HG02973 (cell line): ENCODE measurements around the gene TTC1.

ENCODE experiments used
- ATAC-seq: cut with Tn5 transposase; IDR thresholded peaks from one replicate; pipeline ENCODE4 v1.9.1; 2021; ENCODE audit warnings: moderate library complexity; ENCODE audit not compliant: unreplicated experiment

TTC1 gene

DNA sequence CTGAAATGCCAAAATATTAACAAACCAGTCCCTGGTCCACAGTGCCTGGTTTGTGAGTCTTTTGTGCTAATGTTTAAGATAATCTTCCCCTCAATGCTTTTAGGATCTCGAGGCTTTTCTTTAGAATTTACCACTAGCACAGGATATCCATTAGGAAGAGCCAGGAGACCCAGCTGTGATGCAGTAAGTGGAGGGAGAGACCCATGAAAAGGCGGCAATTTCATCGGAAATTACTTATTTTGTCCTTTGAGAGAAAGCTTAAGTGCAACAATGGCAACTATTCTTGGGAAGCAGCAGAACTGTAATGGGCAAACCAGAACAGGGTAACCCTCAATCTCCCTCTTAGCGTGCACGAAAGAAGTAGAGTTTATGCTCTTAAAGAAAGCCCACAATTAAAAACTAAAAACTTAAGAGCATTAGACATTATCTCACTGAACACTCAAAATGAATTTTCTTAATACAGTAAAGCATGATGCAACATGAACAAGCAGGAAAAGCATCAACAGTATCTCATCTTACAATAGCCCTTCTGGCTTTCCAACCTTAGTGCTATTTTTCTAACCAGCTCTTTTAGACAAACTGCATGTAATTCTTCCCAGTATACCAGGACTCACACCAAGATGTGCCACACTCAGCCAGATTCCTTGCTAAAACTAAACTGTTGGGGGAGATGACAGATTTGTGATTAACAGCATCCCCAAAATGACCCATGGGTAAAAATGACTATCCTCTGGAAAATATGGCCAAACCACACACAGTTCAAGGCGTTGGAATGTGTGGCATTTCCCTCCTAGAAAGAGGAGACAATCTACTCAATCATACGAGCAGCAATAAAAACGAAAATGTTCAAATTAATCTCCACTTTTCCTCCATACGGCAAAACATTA is 73.9 kb downstream of the TTC1 start:
- ATAC-seq = no peak

DNA sequence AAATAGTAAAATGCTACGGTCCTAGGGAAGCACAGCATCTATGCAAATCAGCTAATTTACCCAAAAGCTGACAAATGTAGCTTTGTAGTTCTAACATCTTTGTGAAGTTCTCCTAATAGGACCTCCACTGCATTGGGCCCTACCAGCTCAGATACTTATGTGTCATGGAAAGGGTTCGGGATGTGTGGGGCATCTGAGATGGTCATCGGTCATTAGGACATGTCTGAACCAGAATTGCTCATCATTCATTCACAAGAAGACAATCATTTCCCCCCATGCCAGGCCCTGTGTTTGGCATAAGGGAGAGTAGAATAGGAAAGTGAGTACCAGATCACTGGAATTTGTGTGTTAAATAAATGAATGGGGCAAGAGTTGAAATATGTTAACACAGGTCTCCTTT is 74.6 kb downstream of the TTC1 start:
- no peak for ATAC-seq

DNA sequence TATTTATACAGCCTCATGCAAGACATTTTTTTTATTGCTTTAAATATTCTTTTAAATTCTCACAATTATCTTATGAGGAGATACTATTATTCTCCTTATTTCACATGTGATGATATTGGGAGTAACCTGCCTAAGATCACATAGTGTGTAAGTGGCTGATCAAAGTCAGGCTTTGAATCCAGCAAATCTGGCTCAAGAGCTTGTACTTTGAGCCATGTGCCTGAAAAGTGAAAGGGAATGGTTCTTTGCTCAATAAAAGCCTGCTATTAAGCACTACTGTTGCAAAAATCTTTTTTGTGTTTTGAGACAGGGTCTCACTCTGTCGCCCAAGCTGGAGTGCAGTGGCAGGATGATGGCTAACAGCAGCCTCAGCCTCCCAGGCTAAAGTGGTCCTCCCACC is 75.2 kb downstream of the TTC1 start:
- ATAC-seq = no peak

DNA sequence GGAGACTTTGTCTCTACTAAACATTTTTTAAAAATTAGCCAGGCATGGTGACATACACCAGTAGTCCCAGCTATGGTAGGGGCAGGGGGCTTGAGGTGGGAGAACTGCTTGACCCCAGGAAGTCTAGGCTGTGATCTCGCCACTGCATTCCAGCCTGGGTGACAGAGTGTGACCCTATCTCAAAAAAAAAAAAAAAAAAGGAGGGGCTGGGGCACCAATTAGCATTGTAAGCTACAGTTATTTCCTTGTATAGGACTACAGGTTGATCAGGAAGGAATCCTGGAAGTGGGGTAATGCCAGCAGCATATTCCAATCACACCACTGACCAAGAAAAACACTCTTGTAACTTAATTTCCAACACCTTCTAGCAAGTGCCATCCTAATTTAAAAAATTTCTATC is 78.3 kb downstream of the TTC1 start:
- ATAC-seq = no peak

DNA sequence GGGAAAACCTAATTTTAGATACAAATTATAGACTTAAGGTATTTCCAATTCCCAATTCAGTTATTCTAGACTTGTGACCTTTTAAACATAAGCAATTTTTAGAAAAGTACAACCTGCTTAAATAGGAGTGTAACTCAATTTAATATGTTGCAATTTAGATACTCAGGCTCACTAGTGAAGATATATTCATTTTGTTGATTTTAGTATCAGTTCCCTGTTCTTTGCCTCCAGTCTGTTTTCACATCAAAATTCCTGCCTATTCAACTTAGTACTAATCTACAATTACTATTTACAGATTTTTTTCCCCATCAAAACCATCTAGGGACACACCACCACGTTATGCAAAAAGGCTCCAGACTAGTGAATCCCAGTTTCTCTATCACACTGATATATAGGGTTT is 79.9 kb downstream of the TTC1 start:
- no peak for ATAC-seq

DNA sequence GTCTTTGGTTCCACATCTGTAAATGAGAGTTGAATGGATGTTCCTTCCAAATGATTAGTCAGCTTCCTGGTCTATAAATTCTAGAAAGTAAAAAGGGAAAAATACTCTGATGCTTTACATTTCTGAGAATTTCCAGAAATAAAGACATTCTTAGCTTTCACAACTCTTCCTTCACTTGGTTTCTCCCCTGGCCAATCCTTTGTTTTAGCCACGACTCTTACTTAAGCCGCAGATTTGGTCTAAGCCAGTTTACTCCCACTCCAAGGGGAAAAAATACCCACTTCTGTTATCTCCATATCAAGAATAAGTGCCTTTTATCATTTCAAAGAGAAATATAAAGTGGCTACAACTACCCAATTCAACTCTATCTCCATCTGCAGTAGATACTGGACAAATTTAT is 80.6 kb downstream of the TTC1 start:
- no peak for ATAC-seq

DNA sequence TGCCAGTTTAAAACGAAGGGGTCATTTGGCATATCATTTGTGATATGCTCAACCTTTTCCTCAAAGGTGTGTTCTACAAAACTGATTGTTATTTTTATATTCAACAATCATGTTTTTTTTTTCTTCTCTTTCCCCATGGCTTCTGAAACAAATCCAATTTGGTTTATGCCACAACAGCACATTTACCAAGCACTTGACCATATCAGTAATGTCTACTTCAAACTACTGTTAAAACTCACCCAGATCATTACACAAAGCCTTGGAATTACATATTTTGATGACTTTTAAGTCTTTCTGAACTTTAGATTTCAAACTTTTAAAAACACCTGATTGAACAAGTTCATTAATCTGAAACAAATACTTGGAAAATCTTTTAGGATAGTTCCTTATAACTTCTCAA is 81.1 kb downstream of the TTC1 start:
- ATAC-seq = no peak

DNA sequence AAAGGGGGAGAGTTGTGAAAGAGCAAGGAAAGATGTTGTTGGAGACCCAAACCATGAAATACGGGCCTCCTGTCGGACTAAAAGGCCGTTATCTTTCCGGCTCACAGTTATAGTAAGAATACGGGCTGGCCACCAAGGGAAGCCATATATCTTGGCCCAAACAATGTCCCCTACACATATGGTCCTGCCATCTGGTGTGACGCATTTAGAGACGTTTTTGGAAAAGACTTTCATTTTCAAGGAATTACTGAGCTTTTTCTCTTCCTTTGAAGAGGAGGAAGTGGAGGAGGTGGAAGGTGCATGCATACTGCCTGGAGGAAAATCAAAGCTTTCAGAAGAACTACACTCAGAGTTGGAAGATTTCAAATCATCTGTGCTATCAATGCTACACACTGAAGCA is 83.6 kb downstream of the TTC1 start:
- no peak for ATAC-seq

DNA sequence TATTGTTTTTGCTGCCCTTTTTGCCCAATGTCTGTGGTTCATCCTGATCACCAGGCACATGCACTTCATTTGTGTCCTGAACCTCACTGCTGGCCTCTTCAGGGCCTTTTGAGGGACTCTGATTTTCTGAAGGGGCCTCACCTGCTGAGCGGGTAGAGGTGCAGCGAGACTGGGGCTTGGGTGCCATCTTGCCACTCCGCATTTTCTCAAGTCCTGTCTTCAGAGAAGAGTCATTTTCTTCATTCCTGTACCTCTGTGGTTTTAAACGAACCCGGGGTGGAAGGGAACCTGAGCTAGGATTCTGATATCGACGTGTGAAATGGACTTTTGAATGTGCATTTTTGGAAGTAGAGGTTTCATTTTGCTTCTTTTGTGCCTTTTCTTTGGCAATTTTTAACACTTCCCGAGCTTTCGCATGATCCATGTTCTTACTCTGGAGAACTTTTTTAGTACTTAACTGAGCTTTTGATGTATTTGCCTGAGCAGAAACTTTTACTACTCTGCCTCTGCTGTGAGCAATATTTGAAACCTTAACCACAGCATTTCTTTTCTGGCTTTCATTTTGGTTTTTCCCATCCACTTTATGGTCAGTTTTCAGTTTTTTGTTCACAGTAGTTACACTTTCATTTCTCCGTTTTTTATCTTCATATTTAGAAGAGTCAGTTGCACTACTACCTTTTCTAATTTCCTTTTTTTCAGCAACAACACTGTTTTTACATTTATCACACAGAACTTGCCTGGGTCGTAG is 84.2 kb downstream of the TTC1 start:
- peak; percentile 58 for ATAC-seq

DNA sequence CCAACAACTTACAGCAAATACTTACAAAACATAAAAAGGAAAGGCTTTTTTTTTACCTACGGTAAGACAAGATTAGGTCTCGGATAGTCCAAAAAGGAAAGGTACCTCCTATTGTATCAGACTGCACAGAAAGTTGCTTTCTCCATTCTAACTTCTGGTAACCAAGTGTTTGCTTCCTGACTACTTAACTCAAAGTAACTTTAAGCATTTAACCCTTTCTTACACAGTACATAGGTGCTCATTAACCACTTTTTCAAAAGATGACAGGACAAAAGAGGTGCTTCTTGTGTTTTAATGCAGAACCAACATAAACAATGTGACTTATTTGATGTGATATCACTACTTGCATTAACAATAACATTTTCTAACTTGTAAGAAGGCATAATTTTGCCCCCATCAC is 87.2 kb downstream of the TTC1 start:
- ATAC-seq = no peak

DNA sequence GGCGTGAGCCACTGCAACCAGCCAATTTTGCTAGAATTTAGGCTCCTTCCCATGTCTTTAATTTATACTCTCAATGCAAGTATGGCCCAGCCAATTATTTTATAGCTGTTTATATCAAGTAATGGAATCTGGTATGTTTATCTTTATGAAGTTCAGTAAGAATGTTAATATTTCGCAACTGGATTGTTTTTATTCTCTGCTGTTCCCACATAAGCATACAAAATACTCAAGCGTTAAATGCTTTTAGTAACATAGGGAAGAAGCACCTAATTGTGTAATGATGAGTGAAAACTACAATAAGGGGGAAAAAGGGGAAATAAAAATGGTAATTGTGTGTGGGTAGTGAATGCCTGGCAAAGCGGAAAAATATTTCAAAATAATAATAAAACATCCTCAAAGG is 89.1 kb downstream of the TTC1 start:
- ATAC-seq = no peak

DNA sequence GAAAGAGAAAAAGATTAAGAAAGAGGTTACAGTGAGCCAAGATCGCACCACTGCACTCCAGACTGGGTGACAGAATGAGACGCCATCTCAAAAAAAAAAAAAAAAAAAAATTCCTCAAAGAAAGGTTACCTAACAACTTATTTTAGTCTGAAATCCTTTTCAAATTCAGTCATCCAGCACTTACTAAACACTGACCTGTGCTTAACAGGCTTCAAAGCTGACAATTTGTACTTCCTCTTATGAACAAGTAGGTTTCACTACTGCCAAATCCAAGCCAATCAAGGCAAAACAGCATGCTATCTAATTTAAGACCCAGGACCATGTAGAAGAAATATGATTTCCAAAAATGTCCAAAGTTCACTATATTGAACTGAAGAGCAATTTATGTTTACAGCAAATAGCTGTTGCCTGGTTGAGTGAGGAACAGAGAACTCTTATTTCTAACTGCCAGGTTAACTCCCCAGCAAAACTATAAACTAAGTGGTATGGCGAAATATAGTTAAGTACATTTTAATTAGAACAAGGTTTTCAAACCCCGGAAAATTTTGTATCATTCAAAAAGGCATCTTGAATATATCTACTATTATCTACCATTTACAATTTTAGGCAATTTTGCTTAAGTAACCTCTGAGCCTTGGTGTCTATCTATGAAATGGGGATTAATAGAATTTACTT is 96.9 kb downstream of the TTC1 start:
- peak; percentile 87 for ATAC-seq

DNA sequence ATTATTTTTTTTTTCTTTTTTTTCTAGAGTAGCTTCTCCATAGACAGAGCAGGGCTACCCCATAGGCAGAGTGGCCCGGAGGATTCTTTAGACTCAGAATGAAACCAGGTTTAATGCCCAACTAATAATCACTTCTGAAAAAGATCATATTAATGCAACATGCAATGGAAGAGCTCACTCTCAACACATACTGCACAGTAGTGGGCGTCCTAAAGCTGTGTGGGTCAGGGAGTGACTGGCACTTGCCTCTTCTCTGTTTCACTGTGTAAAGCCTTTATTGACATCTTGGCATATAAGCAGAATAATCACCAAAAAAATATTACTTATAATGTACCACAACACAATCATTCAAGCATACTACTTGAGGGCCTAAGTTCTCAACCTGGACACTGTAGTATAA is 99.2 kb downstream of the TTC1 start:
- no peak for ATAC-seq
